UCSD-AML1 (cell line): ENCODE results near the gene DDX59.
A peak's percentile ranks its signal among the peaks of the same experiment; 100 is the strongest.

ENCODE experiments used
- DNase-seq: peaks from one replicate; lab custom pipeline; 2025; ENCODE audit not compliant: unreplicated experiment; lab: John Stamatoyannopoulos, UW

Gene DDX59

GRCh38 chr1:200669314-200670241 lies at the start of gene DDX59:
Gene DDX59 (minus strand): TSS chr1:200669907. CDS start chr1:200666740, 3,167 bp downstream.
- peak; percentile 96 for DNase-seq

GRCh38 chr1:200714504-200715187 lies 44.9 kb upstream of the DDX59 start:
- no peak for DNase-seq

- DNase-seq, result no peak
These were observed 40.5 kb upstream of the DDX59 start for GRCh38 chr1:200710166-200710565.

GRCh38 chr1:200708769-200709168 lies 39.1 kb upstream of the DDX59 start:
- no peak for DNase-seq

GRCh38 chr1:200708161-200708560 lies 38.5 kb upstream of the DDX59 start:
- no peak for DNase-seq

GRCh38 chr1:200707116-200707515 lies 37.4 kb upstream of the DDX59 start:
- DNase-seq, result no peak

GRCh38 chr1:200706111-200706814 lies 36.6 kb upstream of the DDX59 start:
- no peak for DNase-seq

- no peak for DNase-seq
These were observed 35.3 kb upstream of the DDX59 start for GRCh38 chr1:200704986-200705500.

GRCh38 chr1:200699871-200700270 lies 30.2 kb upstream of the DDX59 start:
- DNase-seq, result peak; percentile 12

GRCh38 chr1:200694738-200695137 lies 25.0 kb upstream of the DDX59 start:
- no peak for DNase-seq

- DNase-seq, result no peak
These were observed 23.6 kb upstream of the DDX59 start for GRCh38 chr1:200693327-200693726.

GRCh38 chr1:200692316-200692715 lies 22.6 kb upstream of the DDX59 start:
- DNase-seq, result no peak

GRCh38 chr1:200686620-200687019 lies 16.9 kb upstream of the DDX59 start:
- DNase-seq, result no peak

- no peak for DNase-seq
These were observed 14.3 kb upstream of the DDX59 start for GRCh38 chr1:200684015-200684414.

GRCh38 chr1:200683298-200683697 lies 13.6 kb upstream of the DDX59 start:
- no peak for DNase-seq

GRCh38 chr1:200681231-200681630 lies 11.5 kb upstream of the DDX59 start:
- no peak for DNase-seq

- no peak for DNase-seq
These were observed 7.1 kb upstream of the DDX59 start for GRCh38 chr1:200676829-200677228.

- DNase-seq, result no peak
These were observed 5.8 kb upstream of the DDX59 start for GRCh38 chr1:200675588-200675852.

- no peak for DNase-seq
These were observed 5.3 kb upstream of the DDX59 start for GRCh38 chr1:200674838-200675587.

GRCh38 chr1:200673952-200674823 lies 4.5 kb upstream of the DDX59 start:
- DNase-seq, result no peak
